ENCODE measurements around the gene ZBTB48. TPM values are rescaled to one million over a fixed set of nuclear protein-coding genes. Genes with fewer than 3 reads are reported as not detected.

The ZBTB48 gene
- total and polyA plus RNA-seq, 7 donors, result 3.7 to 16.6 (median 11.8) TPM

DNA sequence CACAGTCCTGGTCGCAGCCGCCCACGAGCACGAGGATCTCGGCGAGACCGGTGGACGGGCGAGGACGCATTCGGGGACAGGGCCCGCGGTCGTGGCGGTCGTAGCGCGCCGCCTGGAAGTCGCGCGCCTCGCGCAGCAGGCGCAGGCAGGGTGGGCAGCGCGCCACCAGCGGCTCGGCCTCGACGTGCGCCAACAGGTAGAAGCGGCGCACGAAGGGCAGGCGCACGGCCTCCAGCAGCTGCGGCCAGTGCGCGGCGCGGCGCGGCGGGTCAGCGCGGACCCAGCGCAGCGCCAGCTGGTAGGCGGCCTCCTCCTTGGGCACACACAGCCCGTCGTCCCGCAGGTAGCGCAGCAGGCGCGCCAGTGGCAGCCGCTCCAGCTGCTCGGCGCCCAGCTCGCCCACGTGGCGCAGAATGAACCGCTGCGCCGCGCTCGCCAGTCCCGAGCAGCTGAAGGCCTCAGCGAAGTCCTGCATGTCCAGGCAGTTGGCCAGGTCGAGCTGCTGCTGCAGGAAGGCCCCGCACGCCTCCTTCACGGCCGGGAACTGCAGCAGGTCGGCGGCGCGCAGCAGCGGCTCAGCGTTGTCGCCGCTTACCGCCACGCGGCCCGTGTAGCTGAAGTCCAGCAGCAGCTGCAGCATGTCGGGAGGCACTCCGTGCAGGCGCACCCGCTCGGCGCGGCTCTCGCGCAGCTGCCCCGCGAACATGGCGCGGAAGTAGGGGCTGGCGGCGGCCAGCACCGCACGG is 22.3 kb downstream of the ZBTB48 start:
- H3K4me3 ChIP-seq, result peak overlapping the region; percentile 87
- no peaks in the 10 kb centered on the region for H3K27me3 ChIP-seq (ENCODE audit: insufficient read depth in 3 of 3, low read length in 2 of 3)
- peaks cover 0 to 20% of the 10 kb centered on the region in 2 donors for H3K36me3 ChIP-seq (ENCODE audit: insufficient read depth in 1 of 2, low read depth in 1 of 2)
- TF ChIP-seq, protein P1, sequence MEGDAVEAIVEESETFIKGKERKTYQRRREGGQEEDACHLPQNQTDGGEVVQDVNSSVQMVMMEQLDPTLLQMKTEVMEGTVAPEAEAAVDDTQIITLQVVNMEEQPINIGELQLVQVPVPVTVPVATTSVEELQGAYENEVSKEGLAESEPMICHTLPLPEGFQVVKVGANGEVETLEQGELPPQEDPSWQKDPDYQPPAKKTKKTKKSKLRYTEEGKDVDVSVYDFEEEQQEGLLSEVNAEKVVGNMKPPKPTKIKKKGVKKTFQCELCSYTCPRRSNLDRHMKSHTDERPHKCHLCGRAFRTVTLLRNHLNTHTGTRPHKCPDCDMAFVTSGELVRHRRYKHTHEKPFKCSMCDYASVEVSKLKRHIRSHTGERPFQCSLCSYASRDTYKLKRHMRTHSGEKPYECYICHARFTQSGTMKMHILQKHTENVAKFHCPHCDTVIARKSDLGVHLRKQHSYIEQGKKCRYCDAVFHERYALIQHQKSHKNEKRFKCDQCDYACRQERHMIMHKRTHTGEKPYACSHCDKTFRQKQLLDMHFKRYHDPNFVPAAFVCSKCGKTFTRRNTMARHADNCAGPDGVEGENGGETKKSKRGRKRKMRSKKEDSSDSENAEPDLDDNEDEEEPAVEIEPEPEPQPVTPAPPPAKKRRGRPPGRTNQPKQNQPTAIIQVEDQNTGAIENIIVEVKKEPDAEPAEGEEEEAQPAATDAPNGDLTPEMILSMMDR (IDR thresholded peaks at IDR 0.05), result no peak
- ATAC-seq (peak; percentile 5 to 23 (median 6)), DNase-seq (peak; percentile 64 to 87)
- intact Hi-C loops (cut with DNase I), result loop anchor here in 1 of 2 donors (1.0 kb wide), 1 partner anchor 11 kb away; the partner anchor contains the start of gene PHF13
- peak overlapping the region; percentile 98 for H3K27ac ChIP-seq
- peaks cover 49% of the 10 kb centered on the region for H3K4me1 ChIP-seq
- 0 to 1% (median 0%) methylated on average over 88 to 103 of the region's 103 CpGs for WGBS, 3 donors
- no peaks in the 10 kb centered on the region for H3K9me3 ChIP-seq

DNA sequence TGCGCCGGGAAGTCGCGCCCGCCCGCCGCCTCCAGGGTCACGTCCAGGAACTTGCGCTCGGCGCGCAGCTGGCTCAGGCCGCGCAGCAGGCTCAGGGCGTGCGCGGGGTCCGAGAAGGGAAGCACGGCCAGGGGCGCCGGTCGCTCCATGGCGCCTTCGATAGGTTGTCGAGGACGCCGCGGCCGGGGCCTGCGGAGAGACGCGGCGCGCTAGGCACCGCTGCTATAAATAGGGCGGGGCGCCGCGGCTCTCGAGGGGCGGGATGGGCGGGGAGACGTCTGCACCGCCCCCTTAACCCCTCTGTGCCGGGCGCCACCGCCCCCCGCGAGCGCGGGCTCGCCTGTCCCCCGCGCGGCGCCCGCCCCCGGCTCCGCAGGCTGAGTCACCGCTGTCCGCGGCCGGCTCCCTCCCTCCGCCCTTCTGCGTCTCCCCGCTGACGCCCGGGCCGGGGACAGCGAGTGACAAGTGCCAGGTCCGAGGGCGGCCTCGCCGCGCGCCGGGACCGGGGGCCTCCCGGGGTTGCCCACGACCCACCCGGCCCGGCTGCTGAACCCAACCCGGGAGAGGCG is 23.0 kb downstream of the ZBTB48 start, which contains the start of gene KLHL21:
TSS of gene KLHL21 (minus strand) at position 201 of the 569 bp plus-strand sequence. CDS start at position 149, 52 bp downstream.
- H3K4me3 ChIP-seq, result peak within 1 kb of the TSS; percentile 87
- DNase-seq (peak; percentile 95 to 97), ATAC-seq (peak; percentile 64 to 81 (median 70))
- TF ChIP-seq, protein P1 (IDR thresholded peaks at IDR 0.05), result no peak
- intact Hi-C loops (cut with DNase I), result loop anchor here in 1 of 2 donors (1.0 kb wide), 1 partner anchor 11 kb away; the partner anchor contains the start of gene PHF13
- peaks cover 0 to 13% of the 10 kb centered on the region in 2 donors for H3K36me3 ChIP-seq (ENCODE audit: insufficient read depth in 1 of 2, low read depth in 1 of 2)
- no peaks in the 10 kb centered on the region for H3K27me3 ChIP-seq (ENCODE audit: insufficient read depth in 3 of 3, low read length in 2 of 3)
- WGBS, 3 donors, result 0 to 1% (median 0%) methylated on average over 48 to 84 of the region's 84 CpGs
- H3K4me1 ChIP-seq, result peaks cover 43% of the 10 kb centered on the region
- H3K9me3 ChIP-seq, result no peaks in the 10 kb centered on the region
- peak within 1 kb of the TSS; percentile 98 for H3K27ac ChIP-seq

DNA sequence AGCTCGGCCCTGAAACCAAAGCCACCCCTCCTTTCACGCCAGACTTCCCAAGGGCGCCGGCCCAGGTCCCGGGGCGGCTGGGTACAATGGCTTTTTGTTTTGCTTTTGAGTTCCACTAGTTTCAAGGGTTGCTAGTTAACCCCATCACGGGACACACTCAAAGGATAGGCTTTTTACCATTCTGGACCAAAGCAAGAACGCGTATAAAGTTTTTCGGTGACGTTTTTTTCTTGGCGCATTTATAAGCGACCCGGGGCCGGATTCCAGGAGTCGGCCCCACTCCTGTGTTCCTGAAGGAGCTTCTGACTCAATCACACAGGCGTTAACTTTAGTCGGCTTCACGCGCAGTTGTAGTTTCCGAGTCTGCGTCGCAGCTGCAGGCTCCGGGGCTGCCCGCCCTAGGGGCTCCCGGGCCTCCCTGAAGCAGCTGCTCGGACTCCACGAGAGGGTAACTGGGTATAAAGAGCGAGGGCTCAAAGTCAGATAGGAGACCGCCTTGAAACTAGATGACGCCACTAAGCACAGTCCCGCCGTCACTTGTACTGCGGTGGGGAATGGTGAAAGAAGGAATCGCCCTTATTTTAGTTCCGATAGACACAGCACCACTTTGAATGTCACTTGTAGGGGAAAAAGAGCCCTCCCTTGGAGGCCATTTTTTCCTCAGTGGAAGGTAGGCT is 23.6 kb downstream of the ZBTB48 start:
- Histone ChIP-seq H3K4me1 (peaks cover 43% of the 10 kb centered on the region), H3K36me3 (ENCODE audit: insufficient read depth in 1 of 2, low read depth in 1 of 2) (peaks cover 0 to 7% of the 10 kb centered on the region in 2 donors), H3K9me3 (no peaks in the 10 kb centered on the region), H3K4me3 (peak overlapping the region; percentile 87), H3K27me3 (ENCODE audit: insufficient read depth in 3 of 3, low read length in 2 of 3) (no peaks in the 10 kb centered on the region), H3K27ac (peak overlapping the region; percentile 98)
- DNase-seq (peak; percentile 76 to 87), ATAC-seq (peak; percentile 18 to 53 (median 44))
- WGBS, 3 donors, result 0 to 1% (median 1%) methylated on average over 36 of the region's 36 CpGs
- TF ChIP-seq, protein P1 (IDR thresholded peaks at IDR 0.05), result no peak
- intact Hi-C loops (cut with DNase I), result no loop called here

DNA sequence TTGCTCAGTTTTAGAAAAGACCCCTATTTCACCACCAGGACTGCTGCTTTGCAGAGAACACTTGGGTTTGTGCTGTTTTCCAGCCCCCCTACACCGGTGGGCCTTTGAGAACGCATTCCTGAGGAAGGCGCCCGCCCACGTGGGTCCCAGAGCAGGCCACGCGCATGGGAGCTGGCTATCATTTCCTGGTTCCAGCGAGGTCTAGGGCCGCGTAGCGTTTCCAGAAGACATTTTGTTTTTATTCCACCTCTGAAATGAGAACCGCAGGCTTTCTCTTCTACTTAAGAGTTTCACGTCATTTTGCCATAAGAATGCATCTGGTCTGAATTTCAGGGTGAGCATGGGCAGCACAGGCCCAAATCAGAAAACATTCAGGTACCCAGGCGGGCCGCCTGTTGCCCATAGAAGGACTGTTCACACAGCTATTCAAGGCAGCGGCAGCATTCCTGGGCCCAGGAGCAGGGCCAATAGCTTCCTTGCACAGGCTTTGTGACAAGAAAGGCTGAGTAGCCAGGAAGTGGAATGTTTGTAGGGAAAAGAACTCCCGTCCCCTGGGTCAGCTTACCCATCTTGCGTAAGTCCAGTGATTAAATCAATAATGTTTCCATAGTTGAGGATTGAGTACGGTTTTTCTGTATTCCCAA is 24.2 kb downstream of the ZBTB48 start:
- 2 to 7% (median 5%) methylated on average over 19 of the region's 19 CpGs for WGBS, 3 donors
- Histone ChIP-seq H3K4me1 (peaks cover 38% of the 10 kb centered on the region), H3K36me3 (ENCODE audit: insufficient read depth in 1 of 2, low read depth in 1 of 2) (peaks cover 0 to under 1% of the 10 kb centered on the region in 2 donors), H3K27me3 (ENCODE audit: insufficient read depth in 3 of 3, low read length in 2 of 3) (no peaks in the 10 kb centered on the region), H3K4me3 (peak overlapping the region; percentile 87), H3K9me3 (no peaks in the 10 kb centered on the region), H3K27ac (peak overlapping the region; percentile 98)
- intact Hi-C loops (cut with DNase I), result no loop called here
- TF ChIP-seq, protein P1 (IDR thresholded peaks at IDR 0.05), result peak; percentile 8
- ATAC-seq (peak; percentile 14 to 23 (median 19)), DNase-seq (peak; percentile 82 to 89)
